ENCODE measurements around the gene RNF126. TPM values are rescaled to one million over a fixed set of nuclear protein-coding genes. Genes with fewer than 3 reads are reported as not detected.
"Not testable (repeated sequence)": the region's sequence is repeated elsewhere in the genome, so short reads cannot be mapped to it uniquely, and the experiment has no call there.

The RNF126 gene
- total RNA-seq, 6 experiments from 2014 or later: 35.8 to 39.2 (median 38.2) TPM

DNA sequence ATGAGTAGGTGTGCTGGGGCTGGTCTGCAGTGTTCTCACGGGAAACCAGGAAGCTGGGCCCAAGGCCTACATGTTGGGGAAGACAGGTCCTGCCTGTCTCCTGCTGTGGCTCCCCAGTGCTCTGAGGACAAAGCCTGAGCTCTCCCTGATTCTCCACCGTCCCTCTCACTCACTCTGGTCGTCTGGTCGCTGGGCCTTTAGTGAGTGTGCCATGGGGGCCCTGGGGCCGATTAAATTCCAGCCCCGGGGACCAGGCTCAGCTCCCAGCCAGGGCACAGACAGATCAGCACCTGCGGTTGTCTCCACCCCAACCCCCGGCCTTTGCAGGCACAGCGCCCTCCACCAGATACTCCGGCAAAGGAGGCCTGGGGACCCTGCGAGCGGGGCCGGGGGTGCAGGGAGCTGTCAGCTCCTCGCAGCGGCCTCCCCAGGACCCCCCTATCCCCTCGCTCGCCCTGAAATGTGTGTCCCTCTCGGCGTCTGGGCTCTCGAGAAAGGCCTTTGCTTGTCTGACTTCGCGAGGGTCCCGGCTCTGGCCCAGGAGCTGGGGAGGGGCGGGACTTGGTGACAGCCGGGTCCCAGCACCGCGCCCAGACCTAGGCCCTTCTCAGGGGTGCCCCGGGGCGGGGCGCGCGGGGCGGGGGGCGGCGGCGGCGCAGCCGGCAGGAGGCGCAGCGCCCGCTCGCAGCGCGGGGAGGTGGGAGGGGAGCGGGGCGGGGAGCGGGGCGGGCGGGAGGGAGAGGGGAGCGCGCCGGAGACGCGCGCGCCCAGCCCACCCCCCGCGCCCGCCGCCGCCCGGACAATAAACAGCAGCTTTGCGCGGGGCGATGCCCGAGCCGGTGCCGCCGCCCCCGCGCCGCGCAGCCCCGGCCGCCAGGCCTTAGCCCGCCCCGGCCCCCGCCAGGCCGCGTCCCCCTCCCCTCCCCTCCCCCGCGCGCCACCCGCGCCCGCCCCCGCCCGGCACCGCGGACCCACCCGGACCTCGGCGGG, 45.4 kb upstream of the RNF126 start, which contains the start of gene PALM:
PALM (plus strand) TSS at position 782 of the 990 bp plus-strand sequence. CDS start 212 bp downstream, outside the sequence.
- Mint-ChIP-seq H3K36me3 (ENCODE audit: low read depth) (no peaks in the 10 kb centered on the region), H3K4me1 (ENCODE audit: low read depth) (peaks cover 8% of the 10 kb centered on the region; the same call in 1 of the 2 replicates), H3K9me3 (peaks cover 4% of the 10 kb centered on the region; the same call in 1 of the 2 replicates), H3K27ac (no peak within 1 kb of the TSS), H3K27me3 (ENCODE audit: insufficient read depth) (peaks cover 35% of the 10 kb centered on the region), H3K4me3 (no peak within 1 kb of the TSS)
- no peak for DNase-seq
- TF ChIP-seq, protein P1, sequence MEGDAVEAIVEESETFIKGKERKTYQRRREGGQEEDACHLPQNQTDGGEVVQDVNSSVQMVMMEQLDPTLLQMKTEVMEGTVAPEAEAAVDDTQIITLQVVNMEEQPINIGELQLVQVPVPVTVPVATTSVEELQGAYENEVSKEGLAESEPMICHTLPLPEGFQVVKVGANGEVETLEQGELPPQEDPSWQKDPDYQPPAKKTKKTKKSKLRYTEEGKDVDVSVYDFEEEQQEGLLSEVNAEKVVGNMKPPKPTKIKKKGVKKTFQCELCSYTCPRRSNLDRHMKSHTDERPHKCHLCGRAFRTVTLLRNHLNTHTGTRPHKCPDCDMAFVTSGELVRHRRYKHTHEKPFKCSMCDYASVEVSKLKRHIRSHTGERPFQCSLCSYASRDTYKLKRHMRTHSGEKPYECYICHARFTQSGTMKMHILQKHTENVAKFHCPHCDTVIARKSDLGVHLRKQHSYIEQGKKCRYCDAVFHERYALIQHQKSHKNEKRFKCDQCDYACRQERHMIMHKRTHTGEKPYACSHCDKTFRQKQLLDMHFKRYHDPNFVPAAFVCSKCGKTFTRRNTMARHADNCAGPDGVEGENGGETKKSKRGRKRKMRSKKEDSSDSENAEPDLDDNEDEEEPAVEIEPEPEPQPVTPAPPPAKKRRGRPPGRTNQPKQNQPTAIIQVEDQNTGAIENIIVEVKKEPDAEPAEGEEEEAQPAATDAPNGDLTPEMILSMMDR (IDR thresholded peaks at IDR 0.05): no peak

DNA sequence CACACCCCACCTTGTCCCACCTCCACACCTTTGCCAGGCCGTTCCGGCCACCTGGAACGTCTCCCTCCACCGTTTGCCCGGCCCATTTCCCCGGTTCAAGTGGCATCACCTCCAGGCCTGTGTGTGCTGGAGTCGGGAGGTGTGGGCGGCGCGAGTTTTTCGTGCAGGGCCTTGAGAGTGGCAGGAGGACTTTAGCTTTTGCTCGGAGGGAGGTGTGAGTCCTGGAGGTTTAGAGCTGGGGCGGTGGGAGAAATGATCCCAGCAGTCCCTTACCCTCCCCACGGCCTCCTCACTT, 41.4 kb upstream of the RNF126 start:
- H3K27ac Mint-ChIP-seq: no peak overlapping the region
- H3K27me3 Mint-ChIP-seq (ENCODE audit: insufficient read depth): peaks cover 23% of the 10 kb centered on the region
- no peak overlapping the region for H3K4me3 Mint-ChIP-seq
- H3K9me3 Mint-ChIP-seq: peaks cover 4% of the 10 kb centered on the region; the same call in 1 of the 2 replicates
- TF ChIP-seq, protein P1 (IDR thresholded peaks at IDR 0.05): no peak
- H3K36me3 Mint-ChIP-seq (ENCODE audit: low read depth): no peaks in the 10 kb centered on the region
- DNase-seq: no peak
- H3K4me1 Mint-ChIP-seq (ENCODE audit: low read depth): peaks cover 8% of the 10 kb centered on the region; the same call in 1 of the 2 replicates

DNA sequence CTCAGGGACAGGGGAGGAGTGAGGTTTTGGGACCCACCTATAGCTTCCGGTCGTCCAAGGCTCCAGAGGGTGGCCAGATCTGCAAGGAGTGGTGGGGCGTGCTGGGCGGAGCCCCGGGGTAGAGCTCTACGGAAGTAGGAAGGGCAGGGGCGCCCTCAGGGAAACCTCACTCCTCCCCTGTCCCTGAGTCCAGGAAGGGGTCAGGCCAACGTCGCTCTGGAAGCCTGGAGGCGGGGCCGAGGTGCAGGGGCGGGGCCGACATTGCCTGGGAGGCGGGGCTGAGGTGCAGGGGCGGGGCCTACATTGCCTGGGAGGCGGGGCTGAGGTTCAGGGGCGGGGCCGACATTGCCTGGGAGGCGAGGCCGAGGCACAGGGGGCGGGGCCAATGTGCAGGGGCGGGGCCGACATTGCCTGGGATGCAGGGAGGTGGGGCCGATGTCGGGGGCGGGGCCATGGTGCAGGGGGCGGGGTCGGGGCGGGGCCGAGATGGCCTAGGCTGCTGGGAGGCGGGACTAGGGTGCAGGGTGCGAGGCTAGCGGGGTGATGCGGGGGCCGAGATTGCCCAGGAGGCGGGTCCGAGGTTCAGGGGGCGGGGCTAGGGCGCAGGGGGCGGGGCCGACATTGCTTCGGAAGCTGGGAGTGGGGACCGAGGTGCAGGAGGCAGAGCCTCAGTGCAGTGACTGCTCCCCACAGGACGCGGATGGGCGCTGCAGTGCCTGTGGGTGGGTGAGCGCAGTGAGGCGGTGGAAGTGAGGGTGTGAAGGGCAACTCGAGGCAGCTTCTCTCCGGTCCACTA, 40.8 kb upstream of the RNF126 start:
- H3K4me3 Mint-ChIP-seq: no peak overlapping the region
- H3K9me3 Mint-ChIP-seq: peaks cover 4% of the 10 kb centered on the region; the same call in 1 of the 2 replicates
- peaks cover 8% of the 10 kb centered on the region; the same call in 1 of the 2 replicates for H3K4me1 Mint-ChIP-seq (ENCODE audit: low read depth)
- TF ChIP-seq, protein P1 (IDR thresholded peaks at IDR 0.05): no peak
- H3K36me3 Mint-ChIP-seq (ENCODE audit: low read depth): no peaks in the 10 kb centered on the region
- no peak overlapping the region for H3K27ac Mint-ChIP-seq
- peaks cover 23% of the 10 kb centered on the region for H3K27me3 Mint-ChIP-seq (ENCODE audit: insufficient read depth)
- peak; percentile 12 for DNase-seq

DNA sequence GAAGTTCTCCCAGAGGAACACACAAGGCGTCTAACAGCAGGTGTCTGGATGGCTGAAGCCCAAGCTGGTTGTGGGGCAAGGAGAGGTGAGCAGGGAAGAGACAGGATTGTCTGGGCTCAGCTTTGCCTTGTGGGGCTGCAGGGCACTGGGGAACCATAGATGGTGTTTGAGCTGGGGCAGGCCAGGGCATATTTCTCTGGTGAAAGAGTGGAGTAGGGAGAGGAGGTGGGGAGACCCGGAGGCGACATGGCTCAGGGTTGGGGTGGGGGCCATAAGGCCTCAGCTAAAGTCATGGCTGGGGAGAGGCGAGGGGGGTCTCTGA, 40.3 kb upstream of the RNF126 start:
- Mint-ChIP-seq H3K4me3 (no peak overlapping the region), H3K4me1 (ENCODE audit: low read depth) (peaks cover 8% of the 10 kb centered on the region; the same call in 1 of the 2 replicates), H3K36me3 (ENCODE audit: low read depth) (no peaks in the 10 kb centered on the region), H3K27ac (no peak overlapping the region), H3K27me3 (ENCODE audit: insufficient read depth) (peaks cover 27% of the 10 kb centered on the region), H3K9me3 (peaks cover 4% of the 10 kb centered on the region; the same call in 1 of the 2 replicates)
- DNase-seq: no peak
- TF ChIP-seq, protein P1 (IDR thresholded peaks at IDR 0.05): no peak

DNA sequence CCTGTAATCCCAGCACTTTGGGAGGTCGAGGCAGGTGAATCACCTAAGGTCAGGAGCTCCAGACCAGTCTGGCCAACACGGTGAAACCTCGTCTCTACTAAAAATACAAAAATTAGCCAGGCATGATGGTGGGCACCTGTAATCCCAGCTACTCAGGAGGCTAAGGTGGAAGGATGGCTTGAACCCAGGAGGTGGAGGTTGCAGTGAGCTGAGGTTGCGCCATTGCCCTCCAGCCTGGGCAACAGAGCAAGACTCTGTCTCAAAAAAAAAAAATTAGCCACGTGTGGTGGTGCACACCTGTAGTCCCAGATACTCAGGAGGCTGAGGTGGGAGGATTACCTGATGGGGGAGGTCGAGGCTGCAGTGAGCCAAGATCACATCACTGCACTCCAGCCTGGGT, 39.8 kb upstream of the RNF126 start:
- not testable (repeated sequence) for DNase-seq; H3K4me3 Mint-ChIP-seq; H3K9me3 Mint-ChIP-seq; H3K4me1 Mint-ChIP-seq (ENCODE audit: low read depth); H3K27ac Mint-ChIP-seq; H3K36me3 Mint-ChIP-seq (ENCODE audit: low read depth)
- H3K27me3 Mint-ChIP-seq (ENCODE audit: insufficient read depth): peaks cover 22% of the 10 kb centered on the region

DNA sequence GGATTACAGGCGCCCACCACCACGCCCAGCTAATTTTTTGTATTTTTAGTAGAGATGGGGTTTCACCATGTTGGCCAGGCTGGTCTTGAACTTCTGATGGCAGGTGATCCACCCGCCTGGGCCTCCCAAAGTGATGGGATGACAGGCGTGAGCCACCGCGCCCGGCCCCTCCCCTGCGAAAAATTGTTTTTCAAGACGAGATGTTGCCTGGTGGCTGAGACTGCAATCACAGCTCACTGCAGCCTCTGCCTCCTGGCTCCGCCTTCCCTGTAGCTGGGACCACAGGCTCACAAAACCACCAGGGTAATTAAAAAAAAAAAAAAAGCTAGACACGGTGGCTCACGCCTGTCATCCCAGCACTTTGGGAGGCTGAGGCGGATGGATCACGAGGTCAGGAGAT, 36.9 kb upstream of the RNF126 start:
- H3K27ac Mint-ChIP-seq; H3K9me3 Mint-ChIP-seq; H3K4me3 Mint-ChIP-seq; DNase-seq; H3K4me1 Mint-ChIP-seq (ENCODE audit: low read depth); H3K36me3 Mint-ChIP-seq (ENCODE audit: low read depth): not testable (repeated sequence)
- H3K27me3 Mint-ChIP-seq (ENCODE audit: insufficient read depth): peaks cover 12% of the 10 kb centered on the region

DNA sequence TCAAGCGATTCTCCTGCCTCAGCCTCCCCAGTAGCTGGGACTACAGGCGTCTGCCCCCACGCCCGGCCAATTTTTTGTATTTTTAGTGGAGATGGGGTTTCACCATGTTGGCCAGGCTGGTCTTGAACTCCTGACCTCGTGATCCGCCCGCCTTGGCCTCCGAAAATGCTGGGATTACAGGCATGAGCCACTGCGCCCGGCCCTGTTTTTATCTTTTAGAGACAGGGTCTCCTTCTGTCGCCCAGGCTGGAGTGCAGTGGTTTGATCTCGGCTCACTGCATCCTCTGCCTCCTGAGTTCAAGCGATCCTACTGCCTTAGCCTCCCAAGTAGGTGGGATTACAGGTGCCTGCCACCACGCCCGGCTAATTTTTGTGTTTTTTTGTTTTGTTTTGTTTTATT, 35.5 kb upstream of the RNF126 start:
- H3K4me3 Mint-ChIP-seq; H3K4me1 Mint-ChIP-seq (ENCODE audit: low read depth); H3K9me3 Mint-ChIP-seq; H3K27ac Mint-ChIP-seq; DNase-seq; H3K36me3 Mint-ChIP-seq (ENCODE audit: low read depth): not testable (repeated sequence)
- peaks cover 14% of the 10 kb centered on the region for H3K27me3 Mint-ChIP-seq (ENCODE audit: insufficient read depth)

Measured in HFFc6 (cell line).